RWPE2 (cell line): Measurements from ENCODE around the gene MED16.

Source experiments
- ATAC-seq: fragments of 200-7000 bp; cut with Tn5 transposase; 3 replicates; pipeline ENCODE4 v1.9.1; 2021; ENCODE audit warnings: low read depth
- DNase-seq: peaks from one replicate; pipeline ENCODE4 v3.0.0-alpha.2; 2020; ENCODE audit warnings: low spot score
- H3K27ac ChIP-seq: fragments of 450-650 bp; 2 replicates; pipeline ENCODE4 v1.5.1; 2017; ENCODE audit warnings: mild to moderate bottlenecking; ENCODE audit not compliant: poor library complexity, severe bottlenecking
- H3K27me3 ChIP-seq: fragments of 250-450 bp; sonication (Bioruptor Pico); 2 replicates; pipeline ENCODE4 v1.5.1; 2021; ENCODE audit warnings: mild to moderate bottlenecking, moderate library complexity; ENCODE audit not compliant: insufficient read depth, poor library complexity, severe bottlenecking
- H3K36me3 ChIP-seq: fragments of 250-450 bp; sonication (Bioruptor Pico); 2 replicates; pipeline ENCODE4 v1.5.1; 2020; ENCODE audit warnings: low read depth, mild to moderate bottlenecking, moderate library complexity
- H3K4me1 ChIP-seq: fragments of 250-450 bp; sonication (Bioruptor Pico); 2 replicates; pipeline ENCODE4 v1.5.1; 2021; ENCODE audit warnings: mild to moderate bottlenecking, moderate library complexity; ENCODE audit not compliant: insufficient read depth, poor library complexity, severe bottlenecking
- H3K4me3 ChIP-seq: fragments of 250-450 bp; sonication (Bioruptor Pico); 2 replicates; pipeline ENCODE4 v1.5.1; 2021; ENCODE audit warnings: mild to moderate bottlenecking, moderate library complexity; ENCODE audit not compliant: severe bottlenecking
- H3K9me3 ChIP-seq: fragments of 250-450 bp; sonication (Bioruptor Pico); 2 replicates; pipeline ENCODE4 v1.5.1; 2021; ENCODE audit warnings: mild to moderate bottlenecking, moderate library complexity; ENCODE audit not compliant: severe bottlenecking
- CTCF ChIP-seq: fragments of 450-650 bp; IDR thresholded peaks from one replicate; pipeline ENCODE4 v1.5.1; 2017; ENCODE audit warnings: mild to moderate bottlenecking, moderate library complexity; ENCODE audit not compliant: poor library complexity, severe bottlenecking

The MED16 gene

GRCh38 chr19:848386-848921 lies 44.5 kb downstream of the MED16 start:
- Histone ChIP-seq H3K4me3 (no peak overlapping the region), H3K36me3 (no peaks in the 10 kb centered on the region), H3K27me3 (peaks cover 46% of the 10 kb centered on the region), H3K4me1 (no peaks in the 10 kb centered on the region), H3K27ac (no peak overlapping the region), H3K9me3 (no peaks in the 10 kb centered on the region)
- ATAC-seq (no peak), DNase-seq (no peak)
- no peak for TF ChIP-seq CTCF

DNA sequence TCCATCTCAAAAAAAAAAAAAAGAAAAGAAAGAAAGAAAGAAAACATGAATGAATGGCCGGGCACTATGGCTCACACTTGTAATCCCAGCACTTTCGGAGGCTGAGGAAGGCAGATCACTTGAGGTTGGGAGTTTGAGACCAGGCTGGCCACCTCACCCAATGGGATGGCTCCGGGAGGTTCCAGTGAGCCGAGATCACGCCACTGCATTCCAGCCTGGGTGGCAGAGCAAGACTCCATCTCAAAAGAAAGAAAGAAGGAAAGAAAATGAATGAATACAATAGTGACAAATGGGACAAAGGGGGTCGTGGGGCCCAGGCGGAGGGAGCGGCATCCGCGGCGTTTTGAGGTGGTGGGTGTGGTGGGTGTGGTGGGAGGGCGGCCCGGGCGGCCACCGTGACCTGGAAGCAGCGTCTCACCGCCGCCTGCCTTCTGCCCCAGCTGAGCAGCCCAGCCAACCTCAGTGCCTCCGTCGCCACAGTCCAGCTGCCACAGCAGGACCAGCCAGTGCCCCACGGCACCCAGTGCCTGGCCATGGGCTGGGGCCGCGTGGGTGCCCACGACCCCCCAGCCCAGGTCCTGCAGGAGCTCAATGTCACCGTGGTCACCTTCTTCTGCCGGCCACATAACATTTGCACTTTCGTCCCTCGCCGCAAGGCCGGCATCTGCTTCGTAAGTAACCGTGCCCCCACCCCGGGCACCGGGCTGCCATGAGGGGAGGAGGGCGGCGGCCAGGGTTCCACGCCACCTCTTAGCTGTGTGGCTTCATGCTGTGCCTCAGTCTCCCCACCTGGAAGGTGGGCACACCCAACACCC lies 47.1 kb downstream of the MED16 start:
- H3K27ac ChIP-seq: no peak overlapping the region
- no peak overlapping the region for H3K4me3 ChIP-seq
- H3K27me3 ChIP-seq: peaks cover 39% of the 10 kb centered on the region
- H3K4me1 ChIP-seq: no peaks in the 10 kb centered on the region
- DNase-seq (no peak), ATAC-seq (no peak)
- H3K9me3 ChIP-seq: no peaks in the 10 kb centered on the region
- TF ChIP-seq CTCF: no peak
- no peaks in the 10 kb centered on the region for H3K36me3 ChIP-seq

DNA sequence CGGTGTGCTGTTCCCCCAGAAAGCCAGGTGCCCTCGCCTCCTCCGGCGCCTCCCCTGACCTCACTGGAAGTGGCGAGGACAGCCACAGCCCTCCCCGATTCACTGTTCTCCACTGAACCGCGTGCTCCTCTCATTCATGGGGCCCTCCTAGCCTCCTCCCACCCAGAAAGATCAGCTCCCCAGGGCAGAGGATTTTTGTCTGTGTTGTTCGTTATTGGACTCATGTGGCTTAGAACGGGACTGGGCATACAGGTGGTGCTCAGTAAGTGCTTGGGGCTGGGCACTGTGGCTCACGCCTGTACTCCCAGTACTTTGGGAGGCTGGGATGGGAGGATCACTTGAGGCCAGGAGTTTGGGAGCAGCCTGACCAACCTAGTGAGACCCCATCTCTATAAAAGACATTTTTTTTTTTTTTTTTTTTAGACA lies 48.4 kb downstream of the MED16 start:
- Histone ChIP-seq H3K4me3 (no peak overlapping the region), H3K27me3 (peaks cover 39% of the 10 kb centered on the region), H3K36me3 (no peaks in the 10 kb centered on the region), H3K4me1 (no peaks in the 10 kb centered on the region), H3K9me3 (no peaks in the 10 kb centered on the region), H3K27ac (no peak overlapping the region)
- DNase-seq (no peak), ATAC-seq (no peak)
- no peak for TF ChIP-seq CTCF

GRCh38 chr19:843836-844545 lies 49.0 kb downstream of the MED16 start:
- DNase-seq (no peak), ATAC-seq (no peak)
- Histone ChIP-seq H3K9me3 (no peaks in the 10 kb centered on the region), H3K27ac (no peak overlapping the region), H3K4me1 (no peaks in the 10 kb centered on the region), H3K36me3 (no peaks in the 10 kb centered on the region), H3K27me3 (peaks cover 39% of the 10 kb centered on the region), H3K4me3 (no peak overlapping the region)
- no peak for TF ChIP-seq CTCF
